CD4-positive, CD25-positive, alpha-beta regulatory T cell (primary cell): ENCODE data around the gene KLHDC7A. TPM values are rescaled to one million over a fixed set of nuclear protein-coding genes. Genes with fewer than 3 reads are reported as not detected.

Experiments used
- ATAC-seq, 2 donors: fragments of 150-1000 bp; cut with Tn5 transposase; one replicate each; pipeline ENCODE4 v1.10.0; 2021; ENCODE audit warnings: low read depth in 2 of 2, moderate number of reproducible peaks in 2 of 2, moderate library complexity in 1 of 2
- DNase-seq, 3 donors: peaks; one replicate each; pipeline versions ENCODE4 v3.0.0 to v3.0.0-alpha.2; 2012 to 2022; ENCODE audit warnings: mixed read lengths in 1 of 3
- H3K27ac ChIP-seq: one replicate; pipeline ENCODE4 v1.7.0; 2013; ENCODE audit warnings: mild to moderate bottlenecking, low read length; ENCODE audit not compliant: insufficient read depth, poor library complexity, severe bottlenecking
- H3K27me3 ChIP-seq: one replicate; pipeline ENCODE4 v1.7.0; 2013; ENCODE audit warnings: low read length; ENCODE audit not compliant: control insufficient read depth, insufficient read depth
- H3K36me3 ChIP-seq: one replicate; pipeline ENCODE4 v1.7.0; 2013; ENCODE audit warnings: mild to moderate bottlenecking, low read length, moderate library complexity; ENCODE audit not compliant: control insufficient read depth, insufficient read depth
- H3K4me1 ChIP-seq: 2 replicates; pipeline ENCODE4 v1.7.0; 2013; ENCODE audit warnings: mild to moderate bottlenecking, low read length; ENCODE audit not compliant: insufficient read depth, control insufficient read depth, poor library complexity, severe bottlenecking
- H3K4me3 ChIP-seq: one replicate; pipeline ENCODE4 v1.7.0; 2013; ENCODE audit warnings: low read depth, mild to moderate bottlenecking, low read length, moderate library complexity
- H3K9me3 ChIP-seq, 2 experiments: 1 replicate in 1 of 2; 2 replicates in 1 of 2; pipeline ENCODE4 v1.7.0; 2013; ENCODE audit warnings: low read length in 2 of 2, mild to moderate bottlenecking in 1 of 2, moderate library complexity in 1 of 2; ENCODE audit not compliant: control insufficient read depth in 2 of 2
- H3K27ac Mint-ChIP-seq, 3 donors: one replicate each; pipeline ENCODE4 v1.8.0; 2020 to 2022; ENCODE audit warnings: mild to moderate bottlenecking in 3 of 3, mixed read lengths in 3 of 3, moderate library complexity in 2 of 3
- H3K27me3 Mint-ChIP-seq: one replicate; pipeline ENCODE4 v1.8.0; 2022; ENCODE audit warnings: mild to moderate bottlenecking, mixed read lengths
- H3K36me3 Mint-ChIP-seq: one replicate; pipeline ENCODE4 v1.8.0; 2020; ENCODE audit warnings: mixed read lengths
- H3K4me1 Mint-ChIP-seq, 4 donors: one replicate each; pipeline ENCODE4 v1.8.0; 2020 to 2022; ENCODE audit warnings: mixed read lengths in 4 of 4, mild to moderate bottlenecking in 1 of 4
- H3K4me3 Mint-ChIP-seq, 4 donors: one replicate each; pipeline ENCODE4 v1.8.0; 2020 to 2022; ENCODE audit warnings: mild to moderate bottlenecking in 4 of 4, mixed read lengths in 4 of 4, moderate library complexity in 3 of 4
- H3K9me3 Mint-ChIP-seq, 7 donors: one replicate each; pipeline ENCODE4 v1.8.0; 2020 to 2022; ENCODE audit warnings: mixed read lengths in 7 of 7, mild to moderate bottlenecking in 3 of 7, moderate library complexity in 2 of 7
- polyA plus RNA-seq, 4 donors: library from polyadenylated mRNA; unstranded; fragments of 300-500 nt; fragmentation: Illumina TruSeq; gene quantifications; one replicate each; pipeline ENCODE4 v1.2.3, GENCODE V29; 2021
- total RNA-seq: library from RNA; stranded (reverse); gene quantifications from one replicate; pipeline ENCODE4 v1.2.3, GENCODE V29; 2022

Gene KLHDC7A
- total RNA-seq (not detected), polyA plus RNA-seq (not detected)

DNA sequence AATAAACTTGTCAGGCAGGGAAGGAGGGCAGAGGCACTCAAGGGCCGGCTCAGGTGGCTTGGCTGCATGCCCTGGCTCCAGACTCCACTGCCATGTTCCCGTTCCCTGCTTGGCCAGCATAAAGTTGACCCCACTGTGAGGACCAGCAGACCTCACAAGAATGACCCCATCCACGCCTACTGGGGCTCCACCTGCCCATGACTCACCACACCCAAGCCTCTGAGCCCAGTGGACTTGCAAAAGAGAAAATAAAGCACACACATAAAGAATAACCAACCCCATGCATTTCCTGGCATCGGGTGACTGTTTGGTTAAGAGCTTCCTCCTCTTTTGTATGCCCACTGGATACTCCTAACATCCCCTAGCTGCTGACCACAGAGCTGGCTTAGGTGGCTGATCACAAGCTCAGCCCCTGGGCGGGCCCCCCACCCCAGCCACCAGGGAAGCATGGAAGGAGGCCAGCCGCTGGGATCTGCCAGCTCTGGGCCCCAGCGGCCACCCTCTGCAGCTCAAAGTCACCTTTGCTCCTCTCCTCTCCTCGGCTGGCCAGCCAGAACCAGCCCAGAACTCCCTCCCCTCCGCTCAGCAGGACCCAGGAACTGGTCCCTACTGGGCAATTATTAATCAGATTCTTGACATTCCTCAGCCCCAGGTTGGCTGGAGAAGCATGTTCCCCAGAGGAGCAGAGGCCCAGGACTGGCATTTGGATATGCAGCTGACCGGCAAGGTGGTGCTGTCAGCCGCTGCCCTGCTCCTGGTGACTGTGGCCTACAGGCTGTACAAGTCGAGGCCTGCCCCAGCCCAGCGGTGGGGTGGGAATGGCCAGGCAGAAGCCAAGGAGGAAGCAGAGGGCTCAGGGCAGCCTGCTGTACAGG lies at the start of gene KLHDC7A:
TSS of gene KLHDC7A (plus strand) at position 616 of the 875 bp plus-strand sequence. CDS start at position 668, 52 bp downstream.
- H3K4me1 Mint-ChIP-seq: peaks cover 0 to 6% (median 0%) of the 10 kb centered on the region in 4 donors
- Histone ChIP-seq H3K4me3 (no peak within 1 kb of the TSS), H3K27ac (no peak within 1 kb of the TSS), H3K9me3 (no peaks in the 10 kb centered on the region), H3K4me1 (no peaks in the 10 kb centered on the region), H3K36me3 (no peaks in the 10 kb centered on the region), H3K27me3 (no peaks in the 10 kb centered on the region)
- H3K4me3 Mint-ChIP-seq: no peak within 1 kb of the TSS
- no peaks in the 10 kb centered on the region for H3K36me3 Mint-ChIP-seq
- ATAC-seq (no peak), DNase-seq (no peak)
- H3K27ac Mint-ChIP-seq: no peak within 1 kb of the TSS
- peaks cover 0 to 1% (median 0%) of the 10 kb centered on the region in 7 donors for H3K9me3 Mint-ChIP-seq
- H3K27me3 Mint-ChIP-seq: no peaks in the 10 kb centered on the region

DNA sequence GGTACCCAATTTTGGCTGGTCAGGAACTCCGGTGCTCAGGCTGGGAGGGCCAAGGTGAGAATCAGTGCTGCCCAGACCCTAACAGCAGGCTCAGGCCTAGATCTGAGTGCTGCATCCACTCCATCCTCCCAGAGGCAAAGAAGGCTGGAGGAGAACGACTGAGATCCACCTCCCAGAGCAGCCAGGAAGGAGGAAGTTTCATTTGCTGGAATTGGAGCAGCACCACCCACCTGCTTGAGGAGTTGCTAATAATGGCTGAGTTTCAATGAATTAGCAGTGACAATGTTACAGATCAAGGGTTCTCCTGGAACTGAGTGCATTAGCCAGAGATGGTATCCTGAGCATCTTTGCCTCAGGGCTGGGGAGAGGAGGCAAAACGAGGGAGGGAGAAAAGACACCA lies 46.7 kb upstream of the KLHDC7A start:
- Mint-ChIP-seq H3K27ac (no peak overlapping the region), H3K4me3 (no peak overlapping the region), H3K4me1 (no peaks in the 10 kb centered on the region), H3K9me3 (peaks cover 0 to 21% (median 4%) of the 10 kb centered on the region in 7 donors), H3K27me3 (no peaks in the 10 kb centered on the region), H3K36me3 (no peaks in the 10 kb centered on the region)
- no peak for DNase-seq
- H3K36me3 ChIP-seq: no peaks in the 10 kb centered on the region
- H3K4me1 ChIP-seq: no peaks in the 10 kb centered on the region
- H3K4me3 ChIP-seq: no peak overlapping the region
- no peak overlapping the region for H3K27ac ChIP-seq
- H3K27me3 ChIP-seq: no peaks in the 10 kb centered on the region
- no peak for ATAC-seq
- H3K9me3 ChIP-seq: peaks cover 2 to 8% of the 10 kb centered on the region in 2 experiments

DNA sequence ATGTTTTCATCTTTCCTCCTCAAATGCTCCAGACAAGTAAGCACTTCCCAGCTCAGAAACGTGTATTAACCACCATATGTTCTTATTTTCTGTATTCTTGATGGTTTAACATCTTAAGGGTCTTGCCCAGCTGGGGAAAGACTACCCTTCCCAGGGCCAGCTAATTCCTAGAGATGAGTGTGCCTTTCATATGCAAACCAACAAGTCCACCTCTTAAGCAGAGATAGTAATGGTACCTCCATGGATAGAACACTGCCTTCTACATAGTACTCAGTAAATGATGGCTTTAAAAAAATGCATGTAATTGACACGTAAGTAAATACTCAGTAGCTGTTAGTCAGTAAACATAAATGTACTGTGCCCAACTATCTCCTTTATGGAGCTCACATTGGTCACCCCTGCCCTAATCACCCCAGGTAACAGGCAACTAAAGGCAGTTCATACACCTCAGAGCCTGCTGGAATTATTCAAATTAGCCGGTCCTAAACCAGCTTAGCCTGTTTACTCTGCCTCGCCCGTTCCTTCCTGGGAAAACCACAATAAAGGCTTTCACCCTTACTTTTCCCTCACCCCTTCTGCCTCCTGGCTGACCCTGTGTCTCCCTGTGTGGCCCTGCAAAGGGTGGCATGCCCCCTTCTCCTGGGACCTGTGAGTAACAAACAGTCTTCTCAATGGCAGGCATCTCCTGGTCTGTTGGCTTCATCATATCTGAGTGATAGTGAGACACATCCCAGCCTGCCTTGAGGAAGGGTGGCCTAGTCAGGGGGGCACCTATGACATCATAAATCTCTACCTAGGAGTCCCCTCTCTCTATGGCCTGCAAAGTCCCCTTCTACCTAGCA lies 40.1 kb upstream of the KLHDC7A start:
- ATAC-seq (no peak), DNase-seq (no peak)
- Mint-ChIP-seq H3K27ac (peak overlapping the region in 1 of 3 donors; percentile 9), H3K27me3 (peaks cover 5% of the 10 kb centered on the region), H3K9me3 (peaks cover 0 to 16% (median 1%) of the 10 kb centered on the region in 7 donors), H3K4me3 (no peak overlapping the region), H3K36me3 (no peaks in the 10 kb centered on the region), H3K4me1 (no peaks in the 10 kb centered on the region)
- H3K27me3 ChIP-seq: no peaks in the 10 kb centered on the region
- H3K9me3 ChIP-seq: no peaks in the 10 kb centered on the region
- no peaks in the 10 kb centered on the region for H3K4me1 ChIP-seq
- no peak overlapping the region for H3K27ac ChIP-seq
- no peak overlapping the region for H3K4me3 ChIP-seq
- H3K36me3 ChIP-seq: no peaks in the 10 kb centered on the region

DNA sequence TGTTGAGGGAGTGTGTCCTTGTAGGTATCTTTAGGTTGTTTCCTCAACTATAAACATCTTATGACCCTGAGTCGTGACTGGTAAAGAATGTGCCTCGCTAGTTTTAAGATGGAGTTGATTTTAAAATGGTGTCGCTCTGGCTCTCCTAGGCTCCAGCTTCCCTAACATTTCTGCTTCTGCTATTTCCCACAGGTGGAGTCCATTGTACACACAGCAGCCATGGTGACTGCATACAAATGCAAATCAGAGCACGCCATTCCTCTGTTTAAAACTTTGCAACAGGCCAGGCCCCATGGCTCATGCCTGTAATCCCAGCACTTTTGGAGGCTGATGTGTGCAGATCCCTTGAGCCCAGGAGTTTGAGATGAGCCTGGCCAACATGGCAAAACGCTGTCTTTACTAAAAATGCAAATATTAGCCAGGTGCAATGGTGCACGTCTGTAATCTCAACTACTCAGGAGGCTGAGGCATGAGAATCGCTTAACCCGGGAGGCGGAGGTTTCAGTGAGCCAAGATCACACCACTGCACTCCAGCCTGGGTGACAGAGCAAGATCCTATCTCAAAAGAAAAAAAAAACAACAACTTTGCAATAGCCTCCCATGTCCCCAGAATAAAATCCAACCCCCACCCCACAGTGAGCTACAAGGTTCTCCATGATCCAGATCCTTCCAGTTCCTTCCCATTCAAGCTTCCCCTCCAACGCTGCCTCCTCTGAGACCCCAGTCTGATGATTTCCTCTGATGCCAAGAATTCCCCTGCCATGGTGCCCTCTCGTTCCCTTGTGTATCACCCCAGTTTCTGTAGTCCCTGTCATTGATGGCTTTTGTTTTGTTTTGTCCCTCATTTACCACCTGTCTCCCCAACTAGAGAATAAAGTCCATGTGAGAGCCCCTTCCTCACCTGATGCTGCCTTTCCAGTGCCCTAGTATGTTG lies 36.9 kb upstream of the KLHDC7A start:
- H3K27ac ChIP-seq: no peak overlapping the region

DNA sequence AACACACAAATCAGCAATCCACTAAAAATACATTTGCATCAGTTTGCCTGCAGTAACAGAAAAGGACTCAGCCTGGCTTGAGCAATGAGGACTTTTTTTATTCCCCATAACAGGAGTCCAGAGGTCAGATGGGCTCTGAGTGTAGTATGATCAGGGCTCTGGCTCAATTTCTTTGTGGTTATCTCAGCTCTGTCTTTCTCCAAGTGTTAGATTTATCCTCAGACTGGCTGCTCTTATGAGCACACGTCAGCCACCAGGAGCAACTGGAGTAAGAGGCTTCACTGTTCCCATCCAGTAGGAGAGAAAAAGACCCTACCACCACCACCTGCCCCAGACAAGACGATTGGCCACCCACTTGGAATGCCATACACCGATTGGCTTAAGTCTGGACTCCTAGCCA lies 36.2 kb upstream of the KLHDC7A start:
- Histone ChIP-seq H3K27me3 (no peaks in the 10 kb centered on the region), H3K36me3 (no peaks in the 10 kb centered on the region), H3K4me1 (no peaks in the 10 kb centered on the region), H3K9me3 (peaks cover 0 to 2% of the 10 kb centered on the region in 2 experiments), H3K4me3 (no peak overlapping the region), H3K27ac (no peak overlapping the region)
- no peak for DNase-seq
- Mint-ChIP-seq H3K27me3 (peaks cover 8% of the 10 kb centered on the region), H3K36me3 (no peaks in the 10 kb centered on the region), H3K4me3 (no peak overlapping the region), H3K27ac (no peak overlapping the region), H3K9me3 (peaks cover 0 to 8% (median 2%) of the 10 kb centered on the region in 7 donors), H3K4me1 (no peaks in the 10 kb centered on the region)
- no peak for ATAC-seq

More for the DNA sequence above, 36.9 kb upstream of the KLHDC7A start:
- no peaks in the 10 kb centered on the region for H3K4me1 Mint-ChIP-seq
- Histone ChIP-seq H3K36me3 (no peaks in the 10 kb centered on the region), H3K4me1 (no peaks in the 10 kb centered on the region), H3K9me3 (peaks cover 0 to 2% of the 10 kb centered on the region in 2 experiments), H3K27me3 (no peaks in the 10 kb centered on the region), H3K4me3 (no peak overlapping the region)
- H3K9me3 Mint-ChIP-seq: peaks cover 0 to 8% (median 2%) of the 10 kb centered on the region in 7 donors
- H3K27me3 Mint-ChIP-seq: peaks cover 8% of the 10 kb centered on the region
- H3K27ac Mint-ChIP-seq: no peak overlapping the region
- ATAC-seq: no peak
- no peaks in the 10 kb centered on the region for H3K36me3 Mint-ChIP-seq
- no peak for DNase-seq
- H3K4me3 Mint-ChIP-seq: no peak overlapping the region

GRCh38 chr1:18446751-18447150 lies 34.0 kb upstream of the KLHDC7A start:
- Mint-ChIP-seq H3K27ac (no peak overlapping the region), H3K4me1 (no peaks in the 10 kb centered on the region), H3K9me3 (peaks cover 0 to 6% (median 2%) of the 10 kb centered on the region in 7 donors), H3K36me3 (no peaks in the 10 kb centered on the region), H3K27me3 (peaks cover 8% of the 10 kb centered on the region), H3K4me3 (no peak overlapping the region)
- Histone ChIP-seq H3K9me3 (peaks cover 0 to 2% of the 10 kb centered on the region in 2 experiments), H3K27me3 (no peaks in the 10 kb centered on the region), H3K36me3 (no peaks in the 10 kb centered on the region), H3K4me3 (no peak overlapping the region), H3K4me1 (no peaks in the 10 kb centered on the region), H3K27ac (no peak overlapping the region)
- ATAC-seq: no peak
- no peak for DNase-seq
